K562 (cell line): ENCODE measurements around the gene SLC16A12.
"Not testable (repeated sequence)": the region's sequence is repeated elsewhere in the genome, so short reads cannot be mapped to it uniquely, and the experiment has no call there.

Experiments used
- ATF6 ChIP-seq: sonication (generic); formaldehyde crosslinking; IDR thresholded peaks from 2 replicates; pipeline ENCODE4 v1.4.0; 2020; ENCODE audit warnings: mild to moderate bottlenecking, missing genetic modification reagents
- CHD2 ChIP-seq: IDR thresholded peaks from 2 replicates; pipeline ENCODE4 v1.6.1; 2011; ENCODE audit warnings: low read depth, low read length
- FOXP4 ChIP-seq: sonication (generic); formaldehyde crosslinking; IDR thresholded peaks from 2 replicates; pipeline ENCODE4 v1.8.0; 2022; ENCODE audit warnings: mild to moderate bottlenecking, missing genetic modification reagents, borderline replicate concordance
- GTF2F1 ChIP-seq: IDR thresholded peaks from 2 replicates; pipeline ENCODE4 v1.6.1; 2011; ENCODE audit warnings: low read depth, low read length, improper control_type of control experiment
- HDAC6 ChIP-seq: IDR thresholded peaks from 2 replicates; pipeline ENCODE4 v1.6.1; 2012; ENCODE audit warnings: low read depth, mild to moderate bottlenecking, control low read depth, inconsistent platforms, low read length, moderate library complexity
- POLR2AphosphoS5 ChIP-seq: IDR thresholded peaks from 2 replicates; pipeline ENCODE4 v1.6.1; 2011; ENCODE audit warnings: mild to moderate bottlenecking, low read depth, low read length, moderate library complexity; ENCODE audit not compliant: control insufficient read depth, insufficient read depth
- SP1 ChIP-seq: sonication (generic); formaldehyde crosslinking; IDR thresholded peaks from 2 replicates; pipeline ENCODE4 v1.8.1; 2022; ENCODE audit warnings: mild to moderate bottlenecking, missing genetic modification reagents
- TAF1 ChIP-seq: IDR thresholded peaks from 2 replicates; pipeline ENCODE4 v1.6.1; 2011; ENCODE audit warnings: mild to moderate bottlenecking, low read length, moderate library complexity; ENCODE audit not compliant: insufficient read depth, control insufficient read depth, severe bottlenecking; ENCODE audit errors: extremely low read depth
- YY1 ChIP-seq, 3 experiments: IDR thresholded peaks; 2 replicates each; pipeline ENCODE4 v1.6.1; 2011; ENCODE audit warnings: low read length in 2 of 3, mild to moderate bottlenecking in 2 of 3, moderate library complexity in 2 of 3, borderline replicate concordance in 1 of 3, control low read depth in 1 of 3, low read depth in 1 of 3; ENCODE audit not compliant: insufficient read depth in 3 of 3, insufficient replicate concordance in 2 of 3, control insufficient read depth in 1 of 3, insufficient read length in 1 of 3; ENCODE audit errors: extremely low read depth in 1 of 3
- ZNF639 ChIP-seq, 2 experiments: fragments of 200-800 bp in 1 of 2; sonication (Bioruptor generic) in 1 of 2; sonication (generic) in 1 of 2; formaldehyde crosslinking in 1 of 2; IDR thresholded peaks in 1 of 2; conservative IDR thresholded peaks in 1 of 2; 2 replicates each; pipeline versions ENCODE4 v1.5.0 to v1.6.1; 2016 to 2020; ENCODE audit warnings: missing compliant biosample characterization in 1 of 2, missing genetic modification characterization in 1 of 2, missing genetic modification reagents in 1 of 2

- TF ChIP-seq GTF2F1; HDAC6; TAF1; YY1 (IDR thresholded peaks at IDR 0.05; ENCODE audit: borderline replicate concordance in 1 of 3, control insufficient read depth in 1 of 3, extremely low read depth in 1 of 3, insufficient read depth in 3 of 3, insufficient read length in 1 of 3, insufficient replicate concordance in 2 of 3, low read depth in 1 of 3, low read length in 2 of 3); FOXP4 (CRISPR knock-in tag); ATF6 (CRISPR knock-in tag); POLR2AphosphoS5; ZNF639 (CRISPR knock-in tag; conservative IDR thresholded peaks at IDR 0.05 in 1 of 2, IDR thresholded peaks at IDR 0.05 in 1 of 2); CHD2; SP1 (CRISPR knock-in tag): not testable (repeated sequence)
Observed at GRCh38 chr10:89412276-89412675, 123.1 kb downstream of the SLC16A12 start.
